Measurements from ENCODE around the gene OR2T10.
"Not testable (repeated sequence)": the region's sequence is repeated elsewhere in the genome, so short reads cannot be mapped to it uniquely, and the experiment has no call there.

The OR2T10 gene

DNA sequence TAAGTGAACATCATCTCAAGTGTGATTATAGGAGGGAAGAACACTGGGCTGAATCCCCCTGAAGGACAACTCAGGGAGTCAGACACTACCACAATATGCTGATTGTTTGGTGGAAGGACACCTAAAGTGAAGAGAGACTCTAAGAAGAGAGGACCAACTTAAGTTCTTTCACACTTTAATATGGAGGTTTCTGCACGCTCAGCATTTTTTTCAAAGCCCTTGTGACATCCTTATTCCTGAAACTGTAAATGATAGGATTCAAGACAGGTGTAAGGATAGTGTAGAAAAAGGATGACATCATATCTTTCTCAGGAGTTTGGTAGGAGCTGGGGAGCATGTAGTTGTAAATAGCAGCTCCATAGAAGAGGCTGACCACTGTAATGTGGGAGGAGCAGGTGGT, 4.8 kb downstream of the OR2T10 start:
- DNase-seq, result no peak

DNA sequence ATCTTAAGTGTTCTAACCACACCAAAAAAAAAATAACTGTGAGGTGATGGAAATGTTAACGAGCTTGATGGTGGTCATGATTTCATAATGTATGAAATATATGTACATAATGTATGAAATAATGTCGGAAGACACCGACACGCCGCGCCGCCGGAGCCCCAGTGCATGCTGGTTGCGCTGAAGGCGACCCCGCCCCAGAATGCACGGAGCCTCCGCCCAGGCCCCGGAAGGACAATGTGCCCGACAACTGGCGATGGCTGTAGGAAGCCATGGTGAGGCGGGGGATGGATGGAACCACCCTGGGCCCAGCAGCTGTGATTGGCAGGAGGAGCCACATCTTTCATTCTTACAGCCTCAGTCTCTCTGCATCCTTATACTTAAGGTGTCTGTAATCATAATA, 7.4 kb downstream of the OR2T10 start:
- no peak for DNase-seq

DNA sequence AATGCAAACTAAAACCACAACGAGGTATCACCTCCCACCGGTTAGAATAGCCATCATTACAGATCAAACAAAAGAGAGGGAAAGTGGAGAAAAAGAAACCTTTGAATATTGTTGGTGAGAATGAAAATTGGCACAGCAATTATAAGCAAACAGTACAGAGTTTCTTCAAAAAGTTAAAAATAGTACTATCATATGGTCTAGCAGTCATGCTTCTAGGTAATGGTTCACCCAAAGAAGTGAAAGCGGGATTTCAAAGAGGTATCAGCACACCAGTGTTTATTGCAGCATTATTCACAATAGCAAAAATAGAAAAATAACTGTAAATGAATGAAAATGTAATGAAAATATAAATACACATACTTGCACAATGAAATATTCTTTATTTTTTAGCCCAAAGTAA, 8.2 kb downstream of the OR2T10 start:
- no peak for DNase-seq

DNA sequence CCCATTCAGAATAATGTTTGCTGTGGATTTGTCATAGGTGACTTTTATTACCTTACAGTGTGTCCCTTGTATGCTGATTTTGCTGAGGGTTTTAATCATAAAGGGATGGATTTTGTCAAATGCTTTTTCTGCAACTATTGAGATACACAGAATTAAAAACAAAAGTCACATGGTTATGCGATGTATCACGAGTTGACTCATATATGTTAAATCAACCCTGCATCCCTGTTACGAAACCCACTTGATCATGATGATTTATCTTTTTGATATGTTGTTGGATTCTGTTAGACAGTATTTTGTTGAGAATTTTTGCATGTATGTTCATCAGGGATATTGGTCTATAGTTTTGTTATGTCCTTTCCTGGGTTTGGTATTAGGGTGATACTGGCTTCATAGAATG, 12.2 kb downstream of the OR2T10 start:
- no peak for DNase-seq

- DNase-seq, result no peak
Measured at GRCh38 chr1:248576260-248576980, 21.1 kb downstream of the OR2T10 start.

GRCh38 chr1:248574657-248575056, 22.8 kb downstream of the OR2T10 start, which contains the start of gene OR2T34:
TSS of gene OR2T34 (minus strand) at chr1:248574757. CDS start at chr1:248574757, 0 bp downstream.
- not testable (repeated sequence) for DNase-seq

DNA sequence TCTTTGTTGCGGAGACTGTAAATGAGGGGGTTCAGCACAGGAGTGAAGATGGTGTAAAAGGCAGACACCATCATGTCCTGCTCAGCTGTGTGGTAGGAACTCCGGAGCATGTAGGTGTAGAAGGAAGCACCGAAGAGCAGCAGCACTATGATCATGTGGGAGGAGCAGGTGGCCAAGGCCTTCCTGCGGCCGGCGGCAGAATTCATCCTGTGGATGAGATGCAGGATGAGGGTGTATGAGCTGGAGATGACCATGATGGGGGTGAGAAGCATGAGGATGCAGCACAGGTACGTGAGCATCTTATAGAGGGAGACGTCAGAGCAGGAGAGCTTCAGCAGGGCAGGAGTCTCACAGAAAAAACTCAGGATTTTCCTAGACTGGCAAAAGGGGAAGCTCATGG, 23.6 kb downstream of the OR2T10 start:
- DNase-seq, result not testable (repeated sequence)

GRCh38 chr1:248572049-248572448, 25.5 kb downstream of the OR2T10 start:
- not testable (repeated sequence) for DNase-seq

DNA sequence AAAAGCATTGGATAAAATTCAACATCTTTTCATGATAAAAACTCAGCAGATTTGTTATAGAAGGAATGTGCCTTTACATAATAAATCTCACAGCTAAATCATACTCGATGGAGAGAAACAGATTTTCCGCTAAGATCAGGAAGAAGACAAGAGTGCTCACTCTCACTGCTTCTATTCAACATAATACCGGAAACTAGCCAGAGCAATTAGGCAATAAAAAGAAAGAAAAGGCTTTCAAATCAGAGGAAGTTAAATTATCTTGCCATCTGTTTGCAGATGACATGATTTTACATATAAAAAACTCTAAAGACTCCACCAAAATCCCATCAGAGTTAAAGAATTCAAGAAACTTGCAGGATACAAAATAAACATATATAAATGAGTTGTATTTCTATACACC, 26.7 kb downstream of the OR2T10 start:
- not testable (repeated sequence) for DNase-seq

- not testable (repeated sequence) for DNase-seq
Measured at GRCh38 chr1:248569049-248569448, 28.5 kb downstream of the OR2T10 start.

DNA sequence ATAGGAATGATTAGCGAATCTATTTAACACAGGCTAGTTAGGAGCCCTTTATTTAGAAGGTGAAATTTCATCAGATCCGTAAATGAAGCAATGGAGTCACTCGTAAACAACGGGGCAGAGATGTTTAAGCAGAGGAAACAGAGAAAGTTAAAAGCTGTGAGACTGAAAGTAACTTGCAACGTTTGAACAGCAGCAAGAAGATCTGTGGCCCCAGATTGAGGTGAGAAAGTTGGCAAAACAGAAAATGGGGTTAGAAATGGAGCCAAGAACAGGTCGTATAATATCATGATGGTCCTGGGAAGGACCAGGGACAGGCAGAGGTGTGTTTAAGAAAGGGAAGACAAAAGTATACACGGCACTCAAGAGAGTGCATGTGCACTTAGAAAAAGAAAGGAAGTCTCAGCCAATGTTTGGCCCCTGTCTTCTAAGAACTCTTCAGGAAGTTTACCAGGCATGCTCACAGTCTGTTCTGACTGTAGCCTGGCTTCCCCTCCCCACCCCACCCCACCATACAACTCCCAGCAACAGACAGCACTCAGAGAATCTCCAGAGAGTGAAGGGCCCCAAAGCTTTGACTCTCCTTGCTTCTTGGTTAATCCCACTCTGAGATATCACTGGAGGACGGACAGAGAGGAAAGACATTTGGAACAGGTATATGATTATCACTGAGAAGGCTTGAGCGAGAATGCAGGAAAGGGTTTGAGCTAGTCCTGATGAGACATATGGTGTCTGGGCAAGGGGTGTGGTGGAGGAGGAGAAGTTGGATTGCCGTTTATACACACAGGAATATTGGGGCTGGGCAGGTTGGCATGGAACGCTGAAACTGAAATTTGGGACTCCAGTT, 31.7 kb downstream of the OR2T10 start:
- DNase-seq, result not testable (repeated sequence)

- not testable (repeated sequence) for DNase-seq
Measured at GRCh38 chr1:248562672-248563071, 34.8 kb downstream of the OR2T10 start, which contains the start of gene OR2T29. TSS of gene OR2T29 (minus strand) at chr1:248562772. CDS start at chr1:248559491, 3,281 bp downstream.

DNA sequence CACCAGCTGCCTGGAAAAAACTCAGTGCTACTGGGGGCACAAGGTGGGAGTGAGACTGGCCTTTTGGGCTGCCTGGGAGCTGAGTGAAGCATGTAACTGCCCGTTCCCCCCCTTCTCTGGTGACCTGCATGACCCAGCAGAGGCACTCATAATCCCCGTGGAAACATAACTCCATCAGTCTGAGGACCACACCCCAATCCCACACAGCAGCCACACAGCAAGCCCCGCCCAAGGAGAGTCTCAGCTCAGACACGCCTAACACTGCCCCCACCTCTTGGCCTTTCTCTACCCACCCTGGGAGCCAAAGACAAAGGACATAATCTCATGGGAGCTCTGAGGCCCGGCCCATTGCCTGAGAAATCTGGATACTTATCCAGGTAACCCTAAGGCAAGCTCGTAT, 46.5 kb downstream of the OR2T10 start:
- DNase-seq, result not testable (repeated sequence)

GRCh38 chr1:248547383-248547782, 50.1 kb downstream of the OR2T10 start:
- not testable (repeated sequence) for DNase-seq
